ENCODE results near the gene F9.

Gene F9

DNA sequence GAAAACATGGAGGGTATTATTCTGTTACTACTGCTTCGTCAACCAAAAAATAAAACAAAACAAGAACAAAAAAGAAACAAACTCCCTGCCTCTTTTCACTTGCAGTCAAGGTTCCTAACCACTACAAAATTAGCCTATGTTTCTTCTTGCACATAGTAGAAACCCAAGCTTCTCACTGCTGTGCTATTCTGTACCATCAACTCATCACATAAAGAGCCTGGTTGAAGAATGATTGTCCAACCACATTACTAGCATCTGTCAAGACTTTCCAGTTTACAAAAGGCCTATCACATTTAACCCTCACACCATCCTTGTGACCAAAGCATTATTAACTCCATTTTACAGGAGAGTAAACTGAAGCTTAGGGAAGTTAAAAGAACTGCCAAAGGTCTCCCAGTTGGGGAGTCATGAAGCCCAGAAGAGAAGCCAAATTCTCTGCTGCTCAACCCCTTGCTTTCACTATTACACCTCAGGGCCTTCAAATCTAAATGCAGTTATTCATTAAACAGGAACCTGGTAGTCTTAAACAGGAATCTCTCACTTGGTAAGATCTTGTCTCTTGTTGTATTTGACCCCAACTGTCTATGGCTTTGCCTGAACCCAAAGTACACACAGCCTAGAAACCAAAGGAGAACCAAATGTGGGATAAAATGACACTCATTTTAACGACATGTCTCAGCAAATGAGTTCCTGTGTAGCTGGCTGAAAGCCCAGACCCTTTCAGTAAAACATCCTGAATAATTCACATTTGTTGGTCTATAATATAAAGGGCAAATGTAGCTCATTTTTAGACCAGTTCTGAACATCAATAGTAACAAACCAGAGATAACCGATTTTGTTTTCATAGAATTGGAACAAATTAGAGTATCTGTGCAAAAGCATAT lies 8.6 kb downstream of the F9 start:
- no peaks in the 10 kb centered on the region for H3K27me3 ChIP-seq (ENCODE audit: insufficient read depth, low read length, poor library complexity, severe bottlenecking)
- H3F3A ChIP-seq (ENCODE audit: low read depth), result no peaks in the 10 kb centered on the region
- no peaks in the 10 kb centered on the region for H3K9me3 ChIP-seq (ENCODE audit: insufficient read depth, low read depth, low read length)
- no peak overlapping the region for H3K9ac ChIP-seq (ENCODE audit: low read depth, low read length, poor library complexity, severe bottlenecking)
- H3K4me1 ChIP-seq (ENCODE audit: insufficient read depth, low read length, poor library complexity, severe bottlenecking), result no peaks in the 10 kb centered on the region
- H3K4me2 ChIP-seq (ENCODE audit: low read depth, low read length, poor library complexity, severe bottlenecking), result no peak overlapping the region
- no peaks in the 10 kb centered on the region for H3K79me2 ChIP-seq (ENCODE audit: insufficient read depth, low read length)
- no peaks in the 10 kb centered on the region for H4K20me1 ChIP-seq (ENCODE audit: insufficient read depth, low read length, poor library complexity, severe bottlenecking)
- no peak overlapping the region for H3K4me3 ChIP-seq (ENCODE audit: low read length, poor library complexity, severe bottlenecking)
- no peak overlapping the region for H2AFZ ChIP-seq (ENCODE audit: low read length)
- TF ChIP-seq EZH2phosphoT487 (IDR thresholded peaks at IDR 0.05; ENCODE audit: borderline replicate concordance), result no peak
- H3K9me2 ChIP-seq (replicated peaks; ENCODE audit: low read depth, low read length), result no peaks in the 10 kb centered on the region
- H3K36me3 ChIP-seq (ENCODE audit: insufficient read depth, low read length), result no peaks in the 10 kb centered on the region

DNA sequence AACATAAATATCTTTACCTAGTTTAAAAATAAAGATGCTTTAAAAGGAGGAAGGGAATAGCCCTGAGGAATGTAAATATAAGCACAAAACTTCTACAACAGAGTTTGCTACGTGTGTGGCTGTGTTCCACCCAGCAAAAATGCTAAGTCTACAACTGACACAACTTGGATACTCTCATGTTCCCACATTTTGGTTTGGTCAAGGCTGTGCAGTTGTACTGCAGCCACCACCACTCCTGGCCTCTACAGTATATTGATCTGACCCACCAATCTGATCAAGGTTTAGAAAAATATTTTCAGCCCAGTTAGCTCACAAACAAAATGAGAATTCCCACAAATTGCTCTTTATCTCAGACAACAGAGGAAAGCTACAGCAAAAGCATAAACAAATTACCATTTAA lies 12.1 kb downstream of the F9 start:
- H3K4me1 ChIP-seq (ENCODE audit: insufficient read depth, low read length, poor library complexity, severe bottlenecking), result no peaks in the 10 kb centered on the region
- no peaks in the 10 kb centered on the region for H3K9me2 ChIP-seq (replicated peaks; ENCODE audit: low read depth, low read length)
- no peaks in the 10 kb centered on the region for H3K36me3 ChIP-seq (ENCODE audit: insufficient read depth, low read length)
- H4K20me1 ChIP-seq (ENCODE audit: insufficient read depth, low read length, poor library complexity, severe bottlenecking), result no peaks in the 10 kb centered on the region
- no peaks in the 10 kb centered on the region for H3K9me3 ChIP-seq (ENCODE audit: insufficient read depth, low read depth, low read length)
- no peaks in the 10 kb centered on the region for H3F3A ChIP-seq (ENCODE audit: low read depth)
- no peaks in the 10 kb centered on the region for H3K79me2 ChIP-seq (ENCODE audit: insufficient read depth, low read length)
- H2AFZ ChIP-seq (ENCODE audit: low read length), result no peak overlapping the region
- no peaks in the 10 kb centered on the region for H3K27me3 ChIP-seq (ENCODE audit: insufficient read depth, low read length, poor library complexity, severe bottlenecking)
- no peak overlapping the region for H3K9ac ChIP-seq (ENCODE audit: low read depth, low read length, poor library complexity, severe bottlenecking)
- TF ChIP-seq EZH2phosphoT487 (IDR thresholded peaks at IDR 0.05; ENCODE audit: borderline replicate concordance), result no peak
- no peak for TF ChIP-seq CTCF (conservative IDR thresholded peaks at IDR 0.05; ENCODE audit: low read length)
- H3K4me3 ChIP-seq (ENCODE audit: low read length, poor library complexity, severe bottlenecking), result no peak overlapping the region
- no peak overlapping the region for H3K4me2 ChIP-seq (ENCODE audit: low read depth, low read length, poor library complexity, severe bottlenecking)

DNA sequence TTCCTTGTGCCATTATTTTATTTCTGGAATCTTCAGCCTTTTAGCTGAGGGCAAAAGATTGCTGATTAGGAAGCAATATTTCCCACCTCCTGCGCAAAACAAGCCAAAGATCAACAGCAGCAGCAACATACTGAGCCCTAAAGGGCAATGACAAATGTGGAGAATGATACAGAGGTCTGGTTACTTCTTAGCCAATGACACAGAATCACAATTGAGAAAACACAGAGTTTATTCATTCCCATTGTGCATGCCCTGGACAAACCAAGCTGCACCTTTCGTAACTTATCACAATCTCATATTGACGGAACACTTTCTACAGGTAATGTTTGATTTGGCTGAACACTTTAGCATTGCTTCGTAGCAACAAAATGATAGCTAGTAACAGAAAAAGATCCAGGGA lies 13.4 kb downstream of the F9 start:
- H3K4me3 ChIP-seq (ENCODE audit: low read length, poor library complexity, severe bottlenecking), result no peak overlapping the region
- no peaks in the 10 kb centered on the region for H3K4me1 ChIP-seq (ENCODE audit: insufficient read depth, low read length, poor library complexity, severe bottlenecking)
- TF ChIP-seq CTCF (conservative IDR thresholded peaks at IDR 0.05; ENCODE audit: low read length) (no peak), EZH2phosphoT487 (IDR thresholded peaks at IDR 0.05; ENCODE audit: borderline replicate concordance) (no peak)
- no peaks in the 10 kb centered on the region for H3K79me2 ChIP-seq (ENCODE audit: insufficient read depth, low read length)
- no peaks in the 10 kb centered on the region for H3F3A ChIP-seq (ENCODE audit: low read depth)
- H3K9me3 ChIP-seq (ENCODE audit: insufficient read depth, low read depth, low read length), result no peaks in the 10 kb centered on the region
- H3K27me3 ChIP-seq (ENCODE audit: insufficient read depth, low read length, poor library complexity, severe bottlenecking), result no peaks in the 10 kb centered on the region
- no peak overlapping the region for H2AFZ ChIP-seq (ENCODE audit: low read length)
- H3K36me3 ChIP-seq (ENCODE audit: insufficient read depth, low read length), result no peaks in the 10 kb centered on the region
- H4K20me1 ChIP-seq (ENCODE audit: insufficient read depth, low read length, poor library complexity, severe bottlenecking), result no peaks in the 10 kb centered on the region
- no peak overlapping the region for H3K4me2 ChIP-seq (ENCODE audit: low read depth, low read length, poor library complexity, severe bottlenecking)
- H3K9ac ChIP-seq (ENCODE audit: low read depth, low read length, poor library complexity, severe bottlenecking), result no peak overlapping the region
- H3K9me2 ChIP-seq (replicated peaks; ENCODE audit: low read depth, low read length), result no peaks in the 10 kb centered on the region

DNA sequence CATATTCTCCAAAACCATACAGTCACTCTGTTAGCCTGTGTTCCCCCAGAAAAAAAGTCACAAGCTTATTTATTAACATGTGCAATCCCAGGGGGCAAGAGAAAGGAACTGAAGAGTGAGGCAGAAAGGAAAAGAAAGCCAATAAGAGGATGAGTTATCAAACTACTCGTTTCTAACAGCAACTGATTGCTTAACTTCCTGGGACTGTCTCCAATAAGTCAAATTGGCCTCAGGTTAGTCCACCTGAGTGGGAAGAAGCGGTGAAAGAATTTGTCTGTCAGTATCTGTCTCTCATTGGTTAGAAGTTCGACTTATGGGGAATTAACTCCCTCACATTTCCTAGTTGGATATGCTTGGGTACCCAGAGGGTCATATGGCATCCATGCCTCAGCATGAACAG lies 14.1 kb downstream of the F9 start:
- Histone ChIP-seq H3K9me3 (ENCODE audit: insufficient read depth, low read depth, low read length) (no peaks in the 10 kb centered on the region), H3K9ac (ENCODE audit: low read depth, low read length, poor library complexity, severe bottlenecking) (no peak overlapping the region), H3K4me2 (ENCODE audit: low read depth, low read length, poor library complexity, severe bottlenecking) (no peak overlapping the region), H3K4me1 (ENCODE audit: insufficient read depth, low read length, poor library complexity, severe bottlenecking) (no peaks in the 10 kb centered on the region), H3K79me2 (ENCODE audit: insufficient read depth, low read length) (no peaks in the 10 kb centered on the region), H3K4me3 (ENCODE audit: low read length, poor library complexity, severe bottlenecking) (no peak overlapping the region), H3K36me3 (ENCODE audit: insufficient read depth, low read length) (no peaks in the 10 kb centered on the region), H4K20me1 (ENCODE audit: insufficient read depth, low read length, poor library complexity, severe bottlenecking) (no peaks in the 10 kb centered on the region), H3K9me2 (replicated peaks; ENCODE audit: low read depth, low read length) (no peaks in the 10 kb centered on the region), H2AFZ (ENCODE audit: low read length) (no peak overlapping the region), H3K27me3 (ENCODE audit: insufficient read depth, low read length, poor library complexity, severe bottlenecking) (no peaks in the 10 kb centered on the region), H3F3A (ENCODE audit: low read depth) (no peaks in the 10 kb centered on the region)
- TF ChIP-seq CTCF (conservative IDR thresholded peaks at IDR 0.05; ENCODE audit: low read length), result no peak
- no peak for TF ChIP-seq EZH2phosphoT487 (IDR thresholded peaks at IDR 0.05; ENCODE audit: borderline replicate concordance)

Data from Loucy (cell line).